ENCODE measurements around the gene MRPL55. TPM values are rescaled to one million over a fixed set of nuclear protein-coding genes. Genes with fewer than 3 reads are reported as not detected.

MRPL55 gene
- total RNA-seq, 4 donors from 2014 or later, result 23.5 to 125 (median 87.5) TPM

DNA sequence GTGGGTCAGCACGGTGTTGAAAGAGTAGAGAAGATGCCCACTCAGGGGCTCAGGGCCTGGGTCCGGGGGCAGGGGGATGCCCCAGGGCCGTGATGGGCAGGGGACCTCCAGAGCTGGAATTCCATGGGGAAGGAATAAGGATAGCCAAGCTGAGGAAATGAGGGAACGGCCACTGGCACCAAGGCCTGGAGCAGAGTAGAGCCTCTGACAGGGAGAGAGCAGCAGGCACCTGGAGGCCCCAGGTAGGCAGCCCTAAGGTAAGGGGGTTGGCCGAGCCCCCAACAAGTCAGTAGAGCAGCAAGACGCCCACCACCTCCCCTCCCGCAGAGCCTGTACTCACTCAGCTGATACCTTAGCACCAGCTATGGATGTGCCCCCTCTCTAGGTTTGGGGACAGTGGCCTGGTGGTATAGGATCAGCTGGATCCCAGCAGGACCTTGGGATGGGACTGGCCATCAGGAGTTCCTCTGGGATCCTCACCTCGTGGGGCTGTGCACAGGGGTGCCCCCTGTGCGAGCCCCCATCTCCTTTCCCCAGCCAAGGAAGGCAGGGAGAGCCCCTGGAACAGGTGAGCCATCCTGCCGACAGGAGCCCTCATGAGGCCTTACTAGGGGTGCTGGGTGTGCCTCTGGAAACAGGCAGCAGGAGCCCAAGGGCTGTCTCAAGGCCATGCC is 47.6 kb downstream of the MRPL55 start:
- Histone ChIP-seq H3K4me3 (replicated peaks in 1 of 3) (no peak overlapping the region), H3K27ac (no peak overlapping the region), H3K36me3 (no peaks in the 10 kb centered on the region), H3K4me1 (peaks cover 0 to 20% of the 10 kb centered on the region in 2 donors), H3K9me3 (no peaks in the 10 kb centered on the region), H3K27me3 (peaks cover 8% of the 10 kb centered on the region)
- peak in 1 of 2 donors; percentile 1 for DNase-seq
- TF ChIP-seq, protein P1, sequence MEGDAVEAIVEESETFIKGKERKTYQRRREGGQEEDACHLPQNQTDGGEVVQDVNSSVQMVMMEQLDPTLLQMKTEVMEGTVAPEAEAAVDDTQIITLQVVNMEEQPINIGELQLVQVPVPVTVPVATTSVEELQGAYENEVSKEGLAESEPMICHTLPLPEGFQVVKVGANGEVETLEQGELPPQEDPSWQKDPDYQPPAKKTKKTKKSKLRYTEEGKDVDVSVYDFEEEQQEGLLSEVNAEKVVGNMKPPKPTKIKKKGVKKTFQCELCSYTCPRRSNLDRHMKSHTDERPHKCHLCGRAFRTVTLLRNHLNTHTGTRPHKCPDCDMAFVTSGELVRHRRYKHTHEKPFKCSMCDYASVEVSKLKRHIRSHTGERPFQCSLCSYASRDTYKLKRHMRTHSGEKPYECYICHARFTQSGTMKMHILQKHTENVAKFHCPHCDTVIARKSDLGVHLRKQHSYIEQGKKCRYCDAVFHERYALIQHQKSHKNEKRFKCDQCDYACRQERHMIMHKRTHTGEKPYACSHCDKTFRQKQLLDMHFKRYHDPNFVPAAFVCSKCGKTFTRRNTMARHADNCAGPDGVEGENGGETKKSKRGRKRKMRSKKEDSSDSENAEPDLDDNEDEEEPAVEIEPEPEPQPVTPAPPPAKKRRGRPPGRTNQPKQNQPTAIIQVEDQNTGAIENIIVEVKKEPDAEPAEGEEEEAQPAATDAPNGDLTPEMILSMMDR (IDR thresholded peaks at IDR 0.05), result no peak
- TF ChIP-seq POLR2A (IDR thresholded peaks at IDR 0.05), result no peak
- intact Hi-C loops (cut with DNase I), result no loop called here
- 88 to 89% methylated on average over 6 to 8 of the region's 10 CpGs for WGBS, 2 donors

DNA sequence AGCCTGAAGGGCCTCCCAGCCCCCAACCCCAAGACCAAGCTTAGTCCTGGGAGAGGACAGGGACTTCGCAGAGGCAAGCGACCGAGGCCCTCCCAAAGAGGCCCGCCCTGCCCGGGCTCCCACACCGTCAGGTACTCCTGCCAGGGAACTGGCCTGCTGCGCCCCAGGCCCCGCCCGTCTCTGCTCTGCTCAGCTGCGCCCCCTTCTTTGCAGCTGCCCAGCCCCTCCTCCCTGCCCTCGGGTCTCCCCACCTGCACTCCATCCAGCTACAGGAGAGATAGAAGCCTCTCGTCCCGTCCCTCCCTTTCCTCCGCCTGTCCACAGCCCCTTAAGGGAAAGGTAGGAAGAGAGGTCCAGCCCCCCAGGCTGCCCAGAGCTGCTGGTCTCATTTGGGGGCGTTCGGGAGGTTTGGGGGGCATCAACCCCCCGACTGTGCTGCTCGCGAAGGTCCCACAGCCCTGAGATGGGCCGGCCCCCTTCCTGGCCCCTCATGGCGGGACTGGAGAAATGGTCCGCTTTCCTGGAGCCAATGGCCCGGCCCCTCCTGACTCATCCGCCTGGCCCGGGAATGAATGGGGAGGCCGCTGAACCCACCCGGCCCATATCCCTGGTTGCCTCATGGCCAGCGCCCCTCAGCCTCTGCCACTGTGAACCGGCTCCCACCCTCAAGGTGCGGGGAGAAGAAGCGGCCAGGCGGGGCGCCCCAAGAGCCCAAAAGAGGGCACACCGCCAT is 48.5 kb downstream of the MRPL55 start:
- H3K27ac ChIP-seq, result no peak overlapping the region
- no peaks in the 10 kb centered on the region for H3K9me3 ChIP-seq
- TF ChIP-seq, protein P1 (IDR thresholded peaks at IDR 0.05), result no peak
- no peak for TF ChIP-seq POLR2A (IDR thresholded peaks at IDR 0.05)
- H3K4me1 ChIP-seq, result peaks cover 0 to 20% of the 10 kb centered on the region in 2 donors
- 20 to 21% methylated on average over 24 to 34 of the region's 34 CpGs for WGBS, 2 donors
- intact Hi-C loops (cut with DNase I), result no loop called here
- H3K27me3 ChIP-seq, result peaks cover 8% of the 10 kb centered on the region
- H3K4me3 ChIP-seq (replicated peaks in 1 of 3), result no peak overlapping the region
- peak in 1 of 2 donors; percentile 2 for DNase-seq
- H3K36me3 ChIP-seq, result no peaks in the 10 kb centered on the region

DNA sequence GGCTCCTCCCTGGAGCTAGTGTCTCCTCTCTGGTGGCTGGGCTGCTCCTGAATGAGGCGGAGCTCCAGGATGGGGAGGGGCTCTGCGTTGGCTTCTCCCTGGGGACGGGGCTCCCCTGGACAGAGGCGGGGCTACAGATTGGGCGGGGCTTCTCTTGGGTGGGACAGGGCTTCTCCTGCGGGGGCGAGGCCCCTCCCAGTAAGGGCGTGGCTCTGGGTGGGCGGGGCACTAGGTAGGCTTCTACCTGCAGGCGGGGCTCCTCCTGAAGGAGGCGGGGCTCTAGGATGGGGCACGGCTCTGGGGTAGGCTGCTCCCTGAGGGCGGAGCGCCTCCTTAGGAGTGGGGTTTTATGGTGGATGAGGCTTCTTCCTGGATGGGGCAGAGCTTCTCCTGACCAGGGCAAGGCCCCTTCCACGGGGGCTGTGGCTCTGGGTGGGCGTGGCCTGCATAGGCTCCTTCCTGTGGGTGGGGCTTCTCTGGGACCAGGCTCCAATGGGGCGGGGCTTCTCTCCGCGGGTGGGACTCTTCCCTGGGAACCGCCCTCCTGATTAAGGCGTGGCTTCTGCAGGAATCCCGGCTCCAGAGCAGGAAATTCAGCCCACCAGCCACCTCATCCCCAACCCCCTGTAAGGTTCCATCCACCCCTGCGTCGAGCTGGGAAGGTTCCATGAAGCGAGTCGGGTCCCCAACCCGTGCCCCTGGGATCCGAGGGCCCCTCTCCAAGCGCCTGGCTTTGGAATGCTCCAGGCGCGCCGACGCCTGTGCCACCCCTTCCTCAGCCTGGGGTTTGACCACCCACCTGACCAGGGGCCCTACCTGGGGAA is 49.3 kb downstream of the MRPL55 start:
- intact Hi-C loops (cut with DNase I), result no loop called here

DNA sequence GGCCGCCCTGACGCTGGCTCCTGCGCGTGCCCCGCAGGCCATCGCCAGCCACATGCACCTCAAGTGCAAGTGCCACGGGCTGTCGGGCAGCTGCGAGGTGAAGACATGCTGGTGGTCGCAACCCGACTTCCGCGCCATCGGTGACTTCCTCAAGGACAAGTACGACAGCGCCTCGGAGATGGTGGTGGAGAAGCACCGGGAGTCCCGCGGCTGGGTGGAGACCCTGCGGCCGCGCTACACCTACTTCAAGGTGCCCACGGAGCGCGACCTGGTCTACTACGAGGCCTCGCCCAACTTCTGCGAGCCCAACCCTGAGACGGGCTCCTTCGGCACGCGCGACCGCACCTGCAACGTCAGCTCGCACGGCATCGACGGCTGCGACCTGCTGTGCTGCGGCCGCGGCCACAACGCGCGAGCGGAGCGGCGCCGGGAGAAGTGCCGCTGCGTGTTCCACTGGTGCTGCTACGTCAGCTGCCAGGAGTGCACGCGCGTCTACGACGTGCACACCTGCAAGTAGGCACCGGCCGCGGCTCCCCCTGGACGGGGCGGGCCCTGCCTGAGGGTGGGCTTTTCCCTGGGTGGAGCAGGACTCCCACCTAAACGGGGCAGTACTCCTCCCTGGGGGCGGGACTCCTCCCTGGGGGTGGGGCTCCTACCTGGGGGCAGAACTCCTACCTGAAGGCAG is 50.0 kb downstream of the MRPL55 start:
- intact Hi-C loops (cut with DNase I), result no loop called here
- peaks cover 8% of the 10 kb centered on the region for H3K27me3 ChIP-seq

More for the DNA sequence above, 49.3 kb downstream of the MRPL55 start:
- Histone ChIP-seq H3K9me3 (no peaks in the 10 kb centered on the region), H3K27me3 (peaks cover 8% of the 10 kb centered on the region), H3K4me1 (peaks cover 0 to 20% of the 10 kb centered on the region in 2 donors), H3K36me3 (no peaks in the 10 kb centered on the region), H3K27ac (no peak overlapping the region), H3K4me3 (replicated peaks in 1 of 3) (no peak overlapping the region)
- peak; percentile 29 to 54 for DNase-seq
- TF ChIP-seq, protein P1 (IDR thresholded peaks at IDR 0.05), result no peak
- TF ChIP-seq POLR2A (IDR thresholded peaks at IDR 0.05), result no peak
- WGBS, 2 donors, result 3% methylated on average over 6 of the region's 33 CpGs; no CpG with 5 or more reads in 1 of the 2 donors

More for the DNA sequence above, 50.0 kb downstream of the MRPL55 start:
- no peaks in the 10 kb centered on the region for H3K9me3 ChIP-seq
- peaks cover 0 to 20% of the 10 kb centered on the region in 2 donors for H3K4me1 ChIP-seq
- no peak overlapping the region for H3K4me3 ChIP-seq (replicated peaks in 1 of 3)
- WGBS, 2 donors, result 10% methylated on average over 8 to 27 of the region's 66 CpGs
- no peak overlapping the region for H3K27ac ChIP-seq
- no peak for TF ChIP-seq POLR2A (IDR thresholded peaks at IDR 0.05)
- TF ChIP-seq, protein P1 (IDR thresholded peaks at IDR 0.05), result no peak
- H3K36me3 ChIP-seq, result no peaks in the 10 kb centered on the region
- peak; percentile 24 to 40 for DNase-seq

Measured in thyroid gland (tissue), 4 donors.